NCI-H2196 treated with DMSO at 0.1 percent for 48 hours (cell line): ENCODE results near the gene BNC2.
"Not testable (repeated sequence)": the region's sequence is repeated elsewhere in the genome, so short reads cannot be mapped to it uniquely, and the experiment has no call there.

Experiments
- DNase-seq: peaks from one replicate; lab custom pipeline; 2025; ENCODE audit not compliant: unreplicated experiment; lab: John Stamatoyannopoulos, UW

The BNC2 gene

GRCh38 chr9:16870596-16871335 lies at the start of gene BNC2:
BNC2 (minus strand) TSS chr9:16870670; CDS start chr9:16870648, 22 bp downstream.
- DNase-seq: no peak

- DNase-seq: no peak
These were observed 48.5 kb upstream of the BNC2 start for GRCh38 chr9:16918920-16919319.

- no peak for DNase-seq
These were observed 44.8 kb upstream of the BNC2 start for GRCh38 chr9:16915126-16915831.

GRCh38 chr9:16912197-16912596 lies 41.7 kb upstream of the BNC2 start:
- DNase-seq: no peak

- DNase-seq: not testable (repeated sequence)
These were observed 37.7 kb upstream of the BNC2 start for GRCh38 chr9:16908206-16908605.

- no peak for DNase-seq
These were observed 34.2 kb upstream of the BNC2 start for GRCh38 chr9:16904655-16905054.

- no peak for DNase-seq
These were observed 31.1 kb upstream of the BNC2 start for GRCh38 chr9:16901590-16901989.

- no peak for DNase-seq
These were observed 29.1 kb upstream of the BNC2 start for GRCh38 chr9:16899606-16900005.

- DNase-seq: no peak
These were observed 28.0 kb upstream of the BNC2 start for GRCh38 chr9:16898464-16898863.

GRCh38 chr9:16888594-16888993 lies 18.1 kb upstream of the BNC2 start:
- no peak for DNase-seq

- no peak for DNase-seq
These were observed 15.5 kb upstream of the BNC2 start for GRCh38 chr9:16885931-16886330.

GRCh38 chr9:16884952-16885513 lies 14.6 kb upstream of the BNC2 start:
- peak; percentile 57 for DNase-seq

- no peak for DNase-seq
These were observed 13.9 kb upstream of the BNC2 start for GRCh38 chr9:16884373-16884772.

GRCh38 chr9:16883586-16883985 lies 13.1 kb upstream of the BNC2 start:
- DNase-seq: no peak

GRCh38 chr9:16882440-16882839 lies 12.0 kb upstream of the BNC2 start:
- DNase-seq: not testable (repeated sequence)

- no peak for DNase-seq
These were observed 8.9 kb upstream of the BNC2 start for GRCh38 chr9:16879416-16879815.

- no peak for DNase-seq
These were observed 6.8 kb upstream of the BNC2 start for GRCh38 chr9:16877256-16877655.

- no peak for DNase-seq
These were observed 2.8 kb upstream of the BNC2 start for GRCh38 chr9:16873126-16873802.

- no peak for DNase-seq
These were observed 1.1 kb upstream of the BNC2 start for GRCh38 chr9:16871336-16872151.

- no peak for DNase-seq
These were observed 431 bp downstream of the BNC2 start for GRCh38 chr9:16869882-16870595.
